ENCODE data around the gene EHD1. TPM values are rescaled to one million over a fixed set of nuclear protein-coding genes. Genes with fewer than 3 reads are reported as not detected.
A peak's percentile ranks its signal among the peaks of the same experiment; 100 is the strongest.

EHD1 gene
- total RNA-seq, 4 donors from 2014 or later, result 29.5 to 44.0 (median 31.8) TPM

- H3K36me3 ChIP-seq, result no peaks in the 10 kb centered on the region
- no peak for DNase-seq
- H3K27me3 ChIP-seq, result no peaks in the 10 kb centered on the region
- peak overlapping the region; percentile 65 to 74 (median 67) for H3K27ac ChIP-seq
- TF ChIP-seq CTCF (IDR thresholded peaks at IDR 0.05) (peak; percentile 94 to 98 (median 96)), POLR2A (IDR thresholded peaks at IDR 0.05) (no peak)
- H3K9me3 ChIP-seq, result no peaks in the 10 kb centered on the region
- peaks cover 4 to 25% (median 11%) of the 10 kb centered on the region in 3 donors for H3K4me1 ChIP-seq
- intact Hi-C loops (cut with DNase I), result no loop called here
- 19 to 23% methylated on average over 11 to 22 of the region's 34 CpGs for WGBS, 2 donors
- H3K4me3 ChIP-seq, result peak overlapping the region in 2 of 4 donors; percentile 22 to 50
These were observed 9.5 kb upstream of the EHD1 start for GRCh38 chr11:64887757-64888405.

GRCh38 chr11:64887234-64887756 is 8.9 kb upstream of the EHD1 start:
- Histone ChIP-seq H3K27me3 (no peaks in the 10 kb centered on the region), H3K36me3 (no peaks in the 10 kb centered on the region), H3K27ac (peak overlapping the region; percentile 65 to 74 (median 67)), H3K4me3 (peak overlapping the region in 1 of 4 donors; percentile 50), H3K4me1 (peaks cover 4 to 25% (median 11%) of the 10 kb centered on the region in 3 donors), H3K9me3 (no peaks in the 10 kb centered on the region)
- no peak for TF ChIP-seq CTCF (IDR thresholded peaks at IDR 0.05)
- TF ChIP-seq POLR2A (IDR thresholded peaks at IDR 0.05), result no peak
- intact Hi-C loops (cut with DNase I), result no loop called here
- WGBS, 2 donors, result 69 to 71% methylated on average over 6 to 8 of the region's 8 CpGs
- no peak for DNase-seq

- no peaks in the 10 kb centered on the region for H3K9me3 ChIP-seq
- H3K4me3 ChIP-seq, result no peak overlapping the region
- peaks cover 4 to 38% (median 20%) of the 10 kb centered on the region in 3 donors for H3K4me1 ChIP-seq
- WGBS, 2 donors, result 50 to 53% methylated on average over 7 to 9 of the region's 15 CpGs
- intact Hi-C loops (cut with DNase I), result no loop called here
- H3K27ac ChIP-seq, result peak overlapping the region in 2 of 4 donors; percentile 16 to 36
- H3K36me3 ChIP-seq, result no peaks in the 10 kb centered on the region
- DNase-seq, result no peak
- TF ChIP-seq CTCF (IDR thresholded peaks at IDR 0.05) (no peak), POLR2A (IDR thresholded peaks at IDR 0.05) (no peak)
- no peaks in the 10 kb centered on the region for H3K27me3 ChIP-seq
These were observed 7.2 kb upstream of the EHD1 start for GRCh38 chr11:64885367-64886286.

- 84 to 97% methylated on average over 6 to 8 of the region's 8 CpGs for WGBS, 2 donors
- Histone ChIP-seq H3K36me3 (no peaks in the 10 kb centered on the region), H3K9me3 (no peaks in the 10 kb centered on the region), H3K4me3 (no peak overlapping the region), H3K4me1 (peaks cover 14 to 54% (median 35%) of the 10 kb centered on the region in 3 donors), H3K27me3 (no peaks in the 10 kb centered on the region), H3K27ac (no peak overlapping the region)
- TF ChIP-seq POLR2A (IDR thresholded peaks at IDR 0.05) (no peak), CTCF (IDR thresholded peaks at IDR 0.05) (no peak)
- no peak for DNase-seq
- intact Hi-C loops (cut with DNase I), result no loop called here
These were observed 5.6 kb upstream of the EHD1 start for GRCh38 chr11:64884019-64884418.

GRCh38 chr11:64883575-64883974 is 5.2 kb upstream of the EHD1 start:
- intact Hi-C loops (cut with DNase I), result no loop called here
- Histone ChIP-seq H3K4me3 (no peak overlapping the region), H3K9me3 (no peaks in the 10 kb centered on the region), H3K27ac (no peak overlapping the region), H3K4me1 (peaks cover 14 to 52% (median 36%) of the 10 kb centered on the region in 3 donors), H3K36me3 (no peaks in the 10 kb centered on the region), H3K27me3 (no peaks in the 10 kb centered on the region)
- WGBS, 2 donors, result 78 to 100% methylated on average over 4 to 5 of the region's 5 CpGs
- no peak for DNase-seq
- TF ChIP-seq POLR2A (IDR thresholded peaks at IDR 0.05) (no peak), CTCF (IDR thresholded peaks at IDR 0.05) (no peak)

Data from esophagus squamous epithelium (tissue), 5 donors.